ENCODE data around the gene LAMC3.

GRCh38 chr9:131062969-131063368 is 54.0 kb downstream of the LAMC3 start:
- no peak for TF ChIP-seq CTCF (IDR thresholded peaks at IDR 0.05)
- no peak for TF ChIP-seq EZH2 (IDR thresholded peaks at IDR 0.05)

Measured in neural progenitor cell (in vitro differentiated cells).